Lung microvascular endothelial cell (primary cell): ENCODE results near the gene APH1B. TPM values are rescaled to one million over a fixed set of nuclear protein-coding genes. Genes with fewer than 3 reads are reported as not detected.
"Not testable (repeated sequence)": the region's sequence is repeated elsewhere in the genome, so short reads cannot be mapped to it uniquely, and the experiment has no call there.

Experiments
- DNase-seq, 2 donors: peaks; one replicate each; pipeline versions ENCODE4 v3.0.0 to v3.0.0-alpha.2; 2010; ENCODE audit warnings: low read depth in 2 of 2
- total RNA-seq: library from RNA; depleted of rRNA; stranded (reverse); fragments of >200 nt; gene quantifications from 2 replicates; pipeline ENCODE4 v1.2.1, GENCODE V29; 2014

The APH1B gene
- total RNA-seq, 1 donor from 2014 or later: 25.6 TPM

DNA sequence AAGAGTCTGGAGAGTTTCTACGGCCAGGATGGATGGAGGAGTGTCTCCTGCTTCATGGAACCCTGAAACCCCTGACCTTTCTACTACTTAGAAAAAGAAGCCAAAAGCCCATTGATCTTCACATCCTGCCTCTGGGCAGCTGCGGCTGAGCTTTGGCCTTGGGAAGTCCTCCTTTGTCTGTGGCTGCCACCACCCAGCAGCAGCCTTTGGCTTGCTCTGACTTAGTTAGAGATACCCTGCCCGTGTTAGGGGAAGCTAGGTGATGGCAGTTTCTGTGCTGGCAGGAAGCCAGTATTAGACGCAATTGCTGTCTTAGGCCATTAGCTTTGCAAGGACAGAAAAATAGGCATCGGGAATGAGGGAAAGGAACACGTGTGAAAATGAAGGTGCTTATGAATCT is 18.8 kb downstream of the APH1B start:
- peak; percentile 16 to 49 for DNase-seq

DNA sequence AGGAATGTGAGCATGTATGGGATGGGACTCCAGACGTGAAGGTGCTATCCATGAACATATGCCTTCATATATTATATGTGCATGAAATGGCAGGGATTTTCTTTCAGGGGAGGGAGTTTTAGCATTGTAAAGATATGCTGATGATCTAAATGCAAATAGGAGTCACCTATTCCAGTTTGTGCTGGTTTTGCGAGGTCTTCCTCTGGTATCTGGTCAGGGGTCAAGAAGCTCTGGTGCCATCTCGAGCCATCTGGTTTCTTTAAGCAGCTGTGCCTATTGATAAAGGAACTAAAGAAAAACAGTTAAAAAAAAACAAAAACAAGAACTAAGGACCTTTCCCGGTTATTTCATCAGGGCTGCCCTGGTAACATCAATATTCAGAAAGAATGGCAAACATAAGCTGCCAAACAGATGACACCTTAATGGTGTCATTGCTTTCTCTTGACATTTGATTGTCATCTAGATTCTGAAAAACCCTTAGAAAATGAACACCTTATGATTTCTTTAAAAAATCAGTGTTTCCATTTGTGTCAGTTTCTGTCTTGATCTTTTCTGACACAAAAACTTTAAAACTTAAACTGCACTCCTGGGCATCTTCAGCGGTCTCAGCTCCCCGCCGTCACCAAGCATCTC is 22.7 kb downstream of the APH1B start:
- no peak for DNase-seq

DNA sequence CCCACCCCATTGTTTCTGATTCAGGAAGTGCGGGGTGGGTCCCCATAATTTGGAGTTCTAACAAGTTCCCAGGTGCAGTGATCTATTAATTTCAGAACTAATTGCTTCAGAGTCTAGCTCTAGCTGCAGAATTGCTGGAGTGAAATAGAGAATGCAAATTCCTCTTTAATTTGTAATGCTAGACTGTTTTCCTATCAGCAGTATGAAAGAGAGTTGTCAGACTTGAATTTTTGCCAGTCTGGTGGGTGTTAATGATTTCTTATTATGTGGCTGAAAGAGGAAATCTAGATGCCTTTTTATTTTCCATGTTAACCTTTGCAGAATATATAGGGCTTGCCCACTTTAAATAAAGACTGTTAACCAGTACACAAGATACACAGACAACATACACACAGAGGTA is 23.7 kb downstream of the APH1B start:
- no peak for DNase-seq

DNA sequence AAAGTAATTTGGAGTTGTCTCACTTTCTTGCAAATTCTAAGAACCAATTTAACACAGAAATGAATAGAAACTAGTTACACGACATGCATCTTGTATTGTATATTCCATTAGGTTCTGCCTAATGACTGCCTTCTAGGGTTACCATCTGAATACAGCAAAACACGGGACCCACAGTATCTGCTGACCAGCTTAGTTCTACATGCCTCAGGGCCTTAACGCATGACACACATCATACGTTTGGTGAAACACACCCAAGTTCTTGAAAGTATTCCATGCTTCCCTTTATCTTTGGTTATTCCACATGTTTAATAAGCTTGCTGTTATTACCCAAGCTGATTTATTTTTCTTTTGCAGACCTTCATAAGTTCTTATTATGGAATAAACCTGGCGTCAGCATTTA is 27.9 kb downstream of the APH1B start:
- no peak for DNase-seq

DNA sequence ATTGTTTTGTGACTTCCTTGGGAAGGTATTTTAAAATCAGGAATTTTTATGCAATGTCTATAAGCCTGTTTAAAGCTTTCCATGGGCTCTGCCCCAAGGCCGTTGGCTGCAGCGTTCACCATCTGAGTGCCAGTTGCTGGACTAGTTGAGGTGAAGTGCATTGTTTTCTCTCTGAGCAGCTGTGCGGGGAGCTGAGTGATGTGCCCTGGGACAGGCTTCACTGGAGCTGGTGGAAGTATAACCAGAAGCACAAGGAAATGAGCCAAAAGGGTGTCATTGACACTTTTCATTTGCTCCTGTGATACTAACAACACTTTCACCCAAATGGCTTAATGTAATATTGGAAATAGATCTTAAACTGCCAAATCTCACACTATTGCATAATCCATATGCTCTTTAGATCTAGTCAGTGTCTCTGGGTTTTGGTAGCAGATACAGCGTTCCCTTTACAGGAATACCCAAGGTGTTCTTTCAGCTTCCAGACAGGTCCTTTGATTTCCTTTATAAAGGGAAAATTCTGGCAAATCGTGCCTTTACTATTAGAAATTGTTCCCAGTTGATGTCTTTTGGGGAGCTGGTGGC is 29.2 kb downstream of the APH1B start:
- DNase-seq: no peak

DNA sequence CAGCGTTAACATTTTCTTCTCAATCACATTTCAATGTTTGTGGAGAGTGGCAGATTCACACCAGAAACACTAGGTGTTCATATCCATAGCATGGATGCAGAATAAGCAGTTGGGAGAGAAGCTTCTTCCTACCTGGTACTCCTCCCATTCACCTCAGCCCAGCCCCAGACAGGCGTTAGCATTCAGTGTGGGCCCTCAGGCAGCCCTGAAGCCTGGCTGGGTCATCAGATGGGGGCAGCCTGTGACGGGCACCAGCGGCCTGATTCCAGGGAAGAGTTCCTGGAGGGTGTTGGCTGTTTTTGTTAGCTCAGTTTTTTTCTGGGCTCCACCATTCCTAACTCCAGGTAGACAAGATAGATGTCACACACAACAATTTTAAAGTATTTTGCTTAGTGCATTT is 31.1 kb downstream of the APH1B start:
- DNase-seq: no peak

DNA sequence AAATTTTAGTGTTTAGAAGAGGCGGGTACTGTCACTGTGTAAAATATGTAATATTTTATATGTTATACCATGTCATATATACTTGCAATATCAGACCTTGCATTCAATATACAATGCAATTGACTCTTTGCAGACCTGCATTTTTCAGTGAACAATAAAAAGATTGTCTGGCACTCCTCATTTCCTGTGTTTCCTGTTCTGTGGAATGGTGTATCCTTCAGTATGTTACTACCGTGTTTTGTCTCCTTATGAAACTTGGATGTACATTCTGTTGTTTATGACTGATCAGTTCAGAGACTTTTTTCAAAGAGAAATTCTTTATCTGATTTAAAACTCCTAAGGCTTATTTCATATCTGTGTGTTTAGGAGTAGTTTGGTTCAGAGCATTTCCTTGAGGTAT is 31.5 kb downstream of the APH1B start:
- peak; percentile 55 to 57 for DNase-seq

DNA sequence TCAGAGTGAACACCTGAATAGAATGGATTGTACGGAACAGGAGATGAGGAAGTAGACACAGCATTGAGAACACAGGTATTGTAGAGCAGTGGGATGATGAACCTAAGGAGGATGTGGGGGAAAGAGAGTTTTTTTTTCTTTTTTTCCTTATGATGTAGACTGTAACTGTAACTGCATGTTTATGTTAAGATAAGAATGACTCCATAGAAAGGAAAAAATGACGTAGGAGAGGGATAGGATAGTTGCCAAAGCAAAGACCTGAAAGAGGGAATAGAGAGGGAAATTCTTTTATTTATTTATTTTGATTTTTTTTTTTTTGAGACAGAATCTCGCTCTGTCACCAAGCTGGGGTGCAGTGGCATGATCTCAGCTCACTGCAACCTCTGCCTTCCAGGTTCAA is 33.2 kb downstream of the APH1B start:
- DNase-seq: peak in 1 of 2 donors; percentile 27

DNA sequence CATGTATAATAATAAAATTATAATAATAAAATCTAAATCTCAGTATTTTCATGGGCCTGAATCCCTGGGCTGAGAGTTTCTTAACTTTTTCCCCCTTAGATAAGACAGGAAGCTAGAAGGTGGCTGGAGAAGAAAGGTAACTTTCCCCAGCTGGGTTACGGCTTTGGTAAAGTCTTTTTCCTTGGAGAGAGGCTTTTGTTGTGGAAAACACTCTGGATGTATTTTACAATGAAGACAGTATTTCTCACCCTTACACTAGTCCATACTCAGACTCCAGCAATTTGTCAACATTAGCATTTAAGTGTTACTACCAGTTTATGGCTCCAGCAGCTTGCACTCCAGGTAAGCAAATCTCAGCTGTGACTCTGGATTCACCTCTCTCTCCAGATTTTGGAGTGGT is 34.9 kb downstream of the APH1B start:
- DNase-seq: no peak

DNA sequence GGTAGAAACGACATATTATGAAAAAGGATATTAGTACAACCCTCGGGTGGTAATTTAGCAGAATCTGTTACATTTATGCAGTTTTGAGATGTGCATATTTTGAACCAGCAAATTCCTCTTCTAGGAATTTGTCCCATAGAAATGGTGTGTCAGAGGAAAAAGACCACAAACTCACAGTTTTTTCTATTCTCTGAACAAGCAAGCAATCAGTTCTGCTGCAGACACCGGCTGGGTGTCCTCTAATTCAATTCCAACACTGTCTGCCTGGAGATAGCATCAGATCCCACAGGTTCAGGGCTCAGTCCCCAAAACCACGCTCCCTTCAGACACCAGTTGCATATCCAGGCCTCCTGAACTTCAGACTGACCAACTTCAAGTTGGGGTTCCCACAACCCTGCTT is 36.4 kb downstream of the APH1B start:
- no peak for DNase-seq

DNA sequence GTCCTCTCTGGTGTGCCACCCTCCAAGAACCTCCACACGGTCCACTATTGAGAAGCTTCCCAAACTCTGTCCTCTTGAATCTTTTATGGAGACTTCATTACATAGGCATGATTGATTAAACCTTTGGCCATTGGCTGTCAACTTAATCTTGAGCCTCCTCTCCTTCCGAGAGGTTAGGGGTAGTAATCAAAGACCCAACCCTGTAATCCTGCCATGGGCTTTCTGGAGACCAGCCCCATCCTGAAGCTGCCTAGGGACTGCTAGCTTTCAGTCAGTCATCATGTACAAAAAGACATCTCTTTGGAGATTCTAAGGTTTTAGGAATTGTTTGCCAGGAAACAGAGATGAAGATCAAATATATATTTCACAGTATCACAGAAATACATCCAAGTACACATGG is 37.0 kb downstream of the APH1B start:
- DNase-seq: no peak

DNA sequence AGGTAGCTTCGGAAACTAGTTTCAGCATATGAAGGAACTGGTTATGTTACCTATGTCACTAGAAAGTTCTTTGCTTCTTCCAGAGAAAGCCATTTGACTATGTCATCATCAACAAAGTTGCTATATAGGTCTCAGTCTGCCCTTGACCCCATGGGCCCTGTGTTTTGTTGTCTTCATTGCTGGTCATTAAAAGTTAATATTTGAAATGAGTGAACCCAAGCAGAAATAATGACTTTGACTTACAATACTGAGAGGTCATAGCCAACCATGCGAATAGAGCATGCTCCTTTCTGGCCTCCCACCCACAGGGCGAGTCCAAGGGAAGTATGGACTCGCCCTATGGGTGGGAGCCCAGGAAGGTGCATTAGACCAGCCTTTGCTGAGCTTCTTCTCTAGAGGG is 40.9 kb downstream of the APH1B start:
- DNase-seq: no peak

DNA sequence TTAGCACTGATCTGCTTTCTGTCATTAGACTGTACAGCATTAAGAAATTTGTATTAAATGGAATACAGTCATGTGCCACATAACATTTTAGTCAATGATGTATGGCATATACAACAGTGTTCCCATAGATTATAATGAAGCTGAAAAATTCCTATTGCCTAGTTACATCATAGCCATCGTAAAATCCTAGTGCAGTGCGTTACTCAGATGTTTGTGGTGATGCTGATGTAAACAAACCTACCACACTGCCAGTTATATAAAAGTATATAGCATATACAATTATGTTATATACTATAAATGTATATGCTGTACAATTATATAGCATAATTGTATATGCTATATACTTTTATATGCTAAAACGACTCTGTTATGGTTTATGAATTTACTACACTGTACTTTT is 41.7 kb downstream of the APH1B start:
- DNase-seq: no peak

DNA sequence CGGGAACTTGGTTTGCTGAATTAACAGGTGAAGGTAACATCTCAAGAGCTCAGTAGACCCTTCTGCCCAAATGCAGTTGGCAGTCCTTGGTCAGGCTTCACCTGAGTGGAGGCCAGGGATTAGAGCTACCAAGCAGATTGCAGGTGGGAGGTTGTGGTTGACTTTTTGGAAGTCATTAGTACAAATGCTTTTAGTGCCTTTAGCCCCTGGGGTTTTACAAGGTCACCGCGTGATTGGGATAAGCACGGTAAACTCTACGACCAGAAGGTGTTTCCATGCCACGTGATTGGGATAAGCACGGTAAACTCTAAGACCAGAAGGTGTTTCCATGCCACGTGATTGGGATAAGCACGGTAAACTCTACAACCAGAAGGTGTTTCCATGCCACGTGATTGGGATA is 43.0 kb downstream of the APH1B start:
- DNase-seq: not testable (repeated sequence)

DNA sequence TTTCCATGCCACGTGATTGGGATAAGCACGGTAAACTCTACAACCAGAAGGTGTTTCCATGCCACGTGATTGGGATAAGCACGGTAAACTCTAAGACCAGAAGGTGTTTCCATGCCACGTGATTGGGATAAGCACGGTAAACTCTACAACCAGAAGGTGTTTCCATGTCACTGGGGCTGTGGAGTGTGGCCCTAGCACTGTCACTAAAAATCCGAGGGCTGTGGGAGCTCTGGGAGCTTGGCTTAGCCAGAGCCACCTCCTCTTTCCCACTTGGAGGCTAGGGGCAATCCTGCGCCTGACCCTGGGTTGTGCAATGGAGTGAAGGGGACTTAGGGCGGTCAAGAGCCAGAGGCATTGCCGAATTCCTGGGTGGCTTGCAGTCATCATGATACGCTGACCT is 43.6 kb downstream of the APH1B start:
- not testable (repeated sequence) for DNase-seq

DNA sequence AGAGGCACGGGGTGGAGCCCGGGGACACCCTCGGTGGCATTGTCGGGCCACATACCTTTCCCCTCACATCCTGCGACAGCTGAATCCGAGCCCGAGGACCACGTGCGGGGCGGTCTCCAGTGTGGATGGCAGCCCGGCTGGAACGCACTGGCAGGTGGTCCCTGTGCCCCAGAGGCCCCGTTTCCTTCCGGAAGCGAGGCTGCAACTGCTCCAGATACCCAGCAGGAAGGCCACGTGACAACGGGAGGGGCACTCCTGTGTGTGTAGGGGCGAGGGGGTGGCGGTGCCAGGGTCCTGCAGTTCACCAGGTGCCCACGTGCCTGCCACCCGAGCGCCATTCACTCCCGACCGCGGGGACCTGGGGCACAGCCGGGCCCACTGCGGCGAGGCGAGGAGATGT is 44.1 kb downstream of the APH1B start:
- DNase-seq: no peak

DNA sequence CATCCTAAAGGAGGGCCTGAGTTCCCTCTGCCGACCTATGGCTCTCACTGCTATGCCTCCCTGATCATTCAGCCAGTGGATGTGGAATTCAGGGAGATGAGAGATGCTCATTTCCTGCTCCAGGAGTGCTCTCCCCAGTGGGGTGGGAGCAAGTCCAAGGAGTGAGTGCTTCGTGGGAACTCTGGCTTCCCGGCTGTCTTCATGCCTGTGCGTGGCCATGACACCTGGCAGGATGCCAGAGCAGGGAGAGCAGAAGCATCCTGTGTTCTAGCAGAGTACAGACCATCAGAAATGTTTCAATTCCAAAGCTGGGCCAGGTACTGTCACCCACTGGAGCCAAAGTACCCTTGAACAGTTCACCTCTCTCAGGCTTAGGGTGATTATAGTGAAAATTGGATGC is 45.1 kb downstream of the APH1B start:
- peak; percentile 60 to 67 for DNase-seq

DNA sequence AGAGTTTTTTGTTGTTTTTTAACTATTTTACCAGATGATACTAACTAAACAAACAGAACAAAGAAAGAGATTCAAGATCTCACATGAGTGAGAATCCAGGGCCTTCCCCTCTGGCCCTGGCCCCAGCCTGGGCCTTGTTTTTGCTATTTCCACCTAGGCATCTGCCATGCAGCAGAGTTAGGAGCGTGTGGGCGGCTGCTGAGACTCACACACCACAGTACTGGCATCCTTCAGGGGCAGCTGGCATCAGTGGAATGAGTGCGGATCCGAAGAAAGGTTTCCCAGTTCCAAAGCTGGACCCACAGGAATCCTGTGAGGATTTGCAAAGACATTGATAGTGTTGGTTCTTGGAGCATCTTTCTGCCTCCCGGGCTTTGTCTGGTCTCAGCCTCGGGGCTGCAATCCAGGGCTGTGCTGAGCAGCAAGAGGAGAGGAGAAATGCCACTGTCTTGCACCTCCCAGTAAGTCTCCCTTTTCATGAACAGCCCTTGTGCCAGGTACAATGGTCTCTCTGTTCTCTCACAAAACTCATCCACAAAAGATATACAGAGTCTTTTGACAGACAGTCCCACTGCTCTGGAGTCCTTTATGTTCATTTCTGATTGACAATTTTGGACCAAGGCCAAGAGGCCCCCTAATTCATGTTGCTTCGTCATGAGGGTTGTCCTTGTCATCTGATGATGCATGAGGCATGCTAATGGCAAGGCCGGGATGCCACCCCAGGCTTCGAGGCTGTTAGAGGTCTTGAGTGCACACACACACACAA is 46.6 kb downstream of the APH1B start:
- DNase-seq: no peak

DNA sequence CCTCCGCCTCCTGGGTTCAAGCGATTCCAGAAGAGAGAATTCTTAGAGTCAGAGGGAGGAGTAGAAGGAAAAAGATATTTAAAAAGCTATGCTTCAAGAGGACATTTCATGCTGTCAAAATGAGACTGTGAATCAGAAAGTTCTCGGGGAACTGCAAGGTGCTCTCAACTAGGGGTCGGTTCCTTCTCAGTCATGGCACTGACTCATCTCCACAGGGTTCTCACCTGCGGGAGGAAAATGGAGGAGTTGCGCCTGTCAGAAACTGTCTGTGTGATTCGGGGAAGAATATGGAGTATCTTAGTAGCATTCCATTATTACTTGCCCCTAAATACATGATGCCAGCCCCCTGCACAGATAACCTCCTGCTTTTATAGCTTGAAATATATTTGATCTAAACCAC is 47.4 kb downstream of the APH1B start:
- DNase-seq: no peak

DNA sequence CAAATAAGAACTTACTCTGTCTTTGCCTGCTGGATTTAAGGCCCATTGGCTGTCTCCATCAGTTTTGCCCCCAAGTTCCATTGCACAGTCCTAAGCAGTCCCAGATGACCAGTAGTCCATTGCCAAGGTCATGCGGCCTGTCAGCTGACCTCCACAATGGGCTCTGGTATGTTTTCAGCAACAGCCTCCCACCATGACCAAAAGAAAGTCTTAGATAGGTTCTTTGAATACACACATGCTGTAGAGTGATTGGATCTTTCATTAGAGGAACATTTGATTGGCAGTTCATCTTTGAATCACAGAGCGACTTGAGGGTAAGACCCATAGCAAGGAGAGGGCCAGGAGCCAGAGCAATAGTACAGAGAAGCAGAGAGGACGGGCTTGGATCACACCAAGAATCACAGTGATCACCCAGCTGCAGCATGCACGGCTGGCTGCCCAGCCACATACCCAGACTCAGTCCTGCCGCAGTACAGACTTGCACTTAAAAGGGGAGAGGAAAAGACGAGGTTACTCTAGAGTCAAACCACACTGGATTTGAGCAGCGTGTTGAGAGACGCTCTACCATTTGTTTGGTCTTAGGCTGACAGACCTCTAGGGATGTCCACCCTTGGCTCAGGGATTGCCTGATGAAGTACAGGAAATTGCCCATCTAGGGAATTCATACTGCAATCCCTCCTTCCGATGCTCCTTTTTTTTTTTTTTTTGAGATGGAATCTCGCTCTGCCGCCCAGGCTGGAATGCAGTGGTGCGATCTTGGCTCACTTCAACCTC is 50.4 kb downstream of the APH1B start:
- no peak for DNase-seq

DNA sequence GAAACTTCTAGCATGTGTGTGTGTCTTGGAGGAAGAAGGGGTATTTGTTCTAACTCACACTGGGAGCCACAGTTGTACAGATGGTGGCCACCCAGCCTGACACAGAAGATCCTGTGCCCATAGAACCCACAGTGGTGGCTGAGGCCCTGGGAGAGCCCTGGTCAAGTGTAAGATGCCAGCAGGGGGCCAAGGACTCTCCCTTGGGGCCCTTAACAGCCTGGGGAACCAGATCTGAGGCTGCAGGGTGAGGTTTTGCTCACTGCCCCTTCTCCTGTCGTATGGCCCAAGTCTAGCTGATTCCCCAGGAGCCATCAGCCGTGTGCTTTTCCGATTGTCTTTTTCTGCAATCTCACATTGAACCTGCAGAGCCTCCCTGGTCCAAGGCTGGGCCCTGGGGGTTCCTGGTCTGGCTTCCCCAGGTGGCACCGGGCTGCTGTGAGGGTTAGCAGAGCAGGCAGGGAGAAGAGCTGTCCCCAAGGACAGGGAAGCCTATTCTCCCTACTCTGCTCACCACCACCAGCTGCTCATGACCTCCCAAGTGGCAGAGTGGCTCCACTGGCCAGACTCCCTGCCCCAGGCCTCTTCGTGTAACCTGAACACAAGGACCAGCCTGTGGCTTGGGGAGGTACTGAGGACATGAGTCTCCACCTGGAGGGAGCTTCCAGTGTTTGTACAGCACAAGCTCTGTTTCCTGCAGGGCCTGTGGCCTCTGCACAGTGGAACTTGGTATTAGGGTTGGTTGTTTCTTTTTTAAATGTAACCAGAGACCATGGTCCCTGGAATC is 52.4 kb downstream of the APH1B start:
- no peak for DNase-seq

DNA sequence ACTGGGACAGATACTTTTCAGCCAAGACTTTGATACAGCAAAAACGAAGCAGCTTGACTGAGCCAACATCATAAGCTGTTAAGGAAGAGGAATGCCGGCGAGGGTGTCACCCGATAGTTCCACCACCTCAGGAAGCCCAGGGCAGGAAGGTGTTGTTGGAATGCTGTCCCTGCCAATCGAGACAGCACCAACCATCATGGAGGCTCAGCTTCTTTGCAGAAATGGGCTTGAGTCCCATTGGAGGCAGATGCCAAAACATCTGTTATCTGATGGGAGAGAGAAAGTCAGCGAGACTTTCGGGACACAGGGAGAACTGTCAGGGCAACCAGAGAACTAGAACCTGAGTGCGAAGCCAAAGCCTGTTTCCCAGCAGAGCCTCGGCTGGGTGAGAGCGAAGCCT is 53.5 kb downstream of the APH1B start:
- DNase-seq: no peak
